C4-2B (cell line): ENCODE results near the gene CATSPER1.

Source experiments
- ZFX ChIP-seq: fragments of 450-650 bp; IDR thresholded peaks from 2 replicates; pipeline ENCODE4 v1.6.1; 2017
- TF ChIP-seq, protein P1 (sequence below): fragments of 450-650 bp; conservative IDR thresholded peaks from 2 replicates; pipeline ENCODE4 v1.5.1; 2017; ENCODE audit warnings: mild to moderate bottlenecking

DNA sequence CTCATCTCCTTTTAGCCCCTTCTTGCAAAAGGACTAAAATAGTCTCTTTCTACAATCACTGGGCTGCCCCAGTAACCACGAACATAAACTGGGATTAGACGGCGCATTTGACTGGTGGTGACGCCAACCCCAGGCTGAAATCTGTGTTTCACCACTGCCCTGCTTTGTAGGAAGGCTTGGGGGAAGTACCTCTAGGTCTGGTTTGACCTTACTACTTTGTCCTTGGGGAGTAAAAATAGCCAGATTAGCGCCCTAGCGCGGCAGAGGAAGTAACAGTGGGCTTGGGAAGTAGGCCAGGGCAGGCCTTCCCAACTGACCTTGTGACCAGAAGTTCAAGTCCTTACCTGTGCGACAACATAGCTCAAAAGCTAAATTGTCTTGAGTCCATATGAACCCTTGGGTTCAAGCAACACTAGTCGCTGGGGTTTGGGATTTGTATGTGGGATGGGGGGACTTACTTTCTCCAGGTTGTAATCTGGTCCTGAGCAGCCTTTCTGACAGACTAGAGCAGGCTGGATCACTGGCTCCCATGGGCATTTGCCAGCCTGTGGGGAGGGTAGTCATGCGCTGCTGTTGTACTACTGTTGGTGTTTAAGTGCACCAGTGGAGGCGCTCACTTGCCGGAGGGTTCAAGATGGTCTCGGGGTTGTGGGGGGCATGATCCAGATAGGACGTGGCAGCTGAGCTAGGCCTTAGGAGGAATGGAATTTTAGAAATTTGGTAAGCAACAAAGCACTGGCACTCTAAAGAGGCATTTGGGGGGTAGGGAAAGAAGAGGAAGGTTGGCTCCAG is 42.8 kb upstream of the CATSPER1 start:
- TF ChIP-seq, protein P1, sequence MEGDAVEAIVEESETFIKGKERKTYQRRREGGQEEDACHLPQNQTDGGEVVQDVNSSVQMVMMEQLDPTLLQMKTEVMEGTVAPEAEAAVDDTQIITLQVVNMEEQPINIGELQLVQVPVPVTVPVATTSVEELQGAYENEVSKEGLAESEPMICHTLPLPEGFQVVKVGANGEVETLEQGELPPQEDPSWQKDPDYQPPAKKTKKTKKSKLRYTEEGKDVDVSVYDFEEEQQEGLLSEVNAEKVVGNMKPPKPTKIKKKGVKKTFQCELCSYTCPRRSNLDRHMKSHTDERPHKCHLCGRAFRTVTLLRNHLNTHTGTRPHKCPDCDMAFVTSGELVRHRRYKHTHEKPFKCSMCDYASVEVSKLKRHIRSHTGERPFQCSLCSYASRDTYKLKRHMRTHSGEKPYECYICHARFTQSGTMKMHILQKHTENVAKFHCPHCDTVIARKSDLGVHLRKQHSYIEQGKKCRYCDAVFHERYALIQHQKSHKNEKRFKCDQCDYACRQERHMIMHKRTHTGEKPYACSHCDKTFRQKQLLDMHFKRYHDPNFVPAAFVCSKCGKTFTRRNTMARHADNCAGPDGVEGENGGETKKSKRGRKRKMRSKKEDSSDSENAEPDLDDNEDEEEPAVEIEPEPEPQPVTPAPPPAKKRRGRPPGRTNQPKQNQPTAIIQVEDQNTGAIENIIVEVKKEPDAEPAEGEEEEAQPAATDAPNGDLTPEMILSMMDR, result no peak
- TF ChIP-seq ZFX, result no peak
